Sciatic nerve (tissue), 2 donors: ENCODE measurements around the gene ZNF445. TPM values are rescaled to one million over a fixed set of nuclear protein-coding genes. Genes with fewer than 3 reads are reported as not detected.
"Not testable (repeated sequence)": the region's sequence is repeated elsewhere in the genome, so short reads cannot be mapped to it uniquely, and the experiment has no call there.

Experiments
- ATAC-seq: fragments of 200-7000 bp; cut with Tn5 transposase; one replicate; pipeline ENCODE4 v1.9.1; 2020; ENCODE audit warnings: mild to moderate bottlenecking, moderate library complexity
- DNase-seq: peaks from one replicate; pipeline ENCODE4 v3.0.0-alpha.2; 2020; ENCODE audit warnings: low spot score
- intact Hi-C: fragments of 100-400 bp; cut with DNase I; formaldehyde crosslinking; loops from one replicate; pipeline ENCODE4 v1.14.2; 2022
- total RNA-seq: library from RNA; stranded (reverse); fragmentation: NEBNext Ultra II Directional; extraction: Animal tissue kit (Norgen Biotek cat#: 25700); gene quantifications from one replicate; pipeline ENCODE4 v1.2.1, GENCODE V29; 2021
- donor health status: DM: no; HTN: no; CAD: no.
- donor health status: DM: no; HTN: no; CAD: no.

ZNF445 gene
- total RNA-seq: 27.6 TPM

DNA sequence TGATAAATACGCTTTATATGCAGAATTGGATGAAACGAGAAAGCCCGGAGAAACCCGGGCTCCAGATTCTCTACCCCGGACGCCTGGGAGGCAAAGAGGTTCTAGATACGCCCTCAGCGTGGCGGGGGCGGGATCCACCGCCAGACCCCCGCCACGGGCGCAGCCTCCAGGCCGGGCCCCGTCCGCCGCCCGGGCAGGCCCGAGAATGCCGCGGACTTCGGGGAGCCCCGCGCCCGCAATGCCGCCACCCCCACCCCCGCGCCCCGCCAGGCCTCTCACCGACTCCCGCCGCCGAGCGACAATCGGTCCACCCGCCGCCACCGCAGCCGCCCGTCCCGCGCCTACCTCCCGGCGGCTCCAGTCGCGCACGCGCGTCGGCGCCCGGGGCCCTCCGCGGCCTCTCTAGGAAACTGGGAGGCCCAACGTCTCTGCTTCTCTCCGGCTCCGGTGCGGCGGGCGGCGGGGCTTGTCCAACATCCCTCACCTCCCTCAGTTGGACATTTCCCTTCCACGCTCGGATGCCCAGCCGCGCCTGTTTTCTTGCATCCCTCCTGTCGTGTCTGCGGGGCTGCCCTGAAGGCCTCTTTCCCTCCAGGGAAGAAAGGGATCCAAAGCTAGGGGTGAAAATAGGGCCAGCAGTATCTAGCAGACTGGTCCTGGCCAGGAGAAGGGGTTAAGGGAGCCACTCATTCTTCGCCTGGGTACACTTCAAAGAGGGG is at the start of gene ZNF445:
Gene ZNF445, minus strand, starts transcription at position 359 of the 719 bp plus-strand sequence. CDS start 22,121 bp downstream, outside the sequence.
- ATAC-seq (peak; percentile 97), DNase-seq (peak; percentile 85)
- intact Hi-C loops: no loop called here

- intact Hi-C loops: no loop called here
- ATAC-seq (no peak), DNase-seq (no peak)
Measured at GRCh38 chr3:44525060-44525459, 47.6 kb upstream of the ZNF445 start.

DNA sequence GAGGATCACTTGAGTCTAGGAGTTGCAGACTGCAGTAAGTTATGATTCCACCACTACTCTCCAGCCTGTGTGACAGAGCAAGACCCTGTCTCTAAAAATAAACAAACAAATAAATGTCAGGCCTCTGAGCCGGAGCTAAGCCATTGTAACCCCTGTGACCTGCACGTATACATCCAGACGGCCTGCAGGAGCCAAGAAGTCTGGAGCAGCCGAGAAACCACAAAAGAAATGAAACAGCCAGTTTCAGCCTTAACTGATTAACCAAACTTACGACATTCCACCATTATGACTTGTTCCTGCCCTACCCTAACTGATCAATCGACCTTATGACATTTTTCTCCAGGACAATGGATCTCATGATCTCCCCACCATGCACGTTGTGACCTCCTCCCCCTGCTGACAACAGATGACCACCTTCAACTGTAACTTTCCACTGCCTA is 45.0 kb upstream of the ZNF445 start:
- no peak for DNase-seq
- intact Hi-C loops: no loop called here
- no peak for ATAC-seq

- no peak for ATAC-seq
- intact Hi-C loops: no loop called here
Measured at GRCh38 chr3:44521721-44522120, 44.3 kb upstream of the ZNF445 start.

GRCh38 chr3:44518782-44519156 is 41.3 kb upstream of the ZNF445 start:
- intact Hi-C loops: no loop called here
- DNase-seq (no peak), ATAC-seq (no peak)

More at GRCh38 chr3:44521721-44522120, 44.3 kb upstream of the ZNF445 start:
- DNase-seq: no peak

GRCh38 chr3:44516230-44516629 is 38.8 kb upstream of the ZNF445 start:
- intact Hi-C loops: no loop called here
- DNase-seq (no peak), ATAC-seq (no peak)

GRCh38 chr3:44513513-44513912 is 36.0 kb upstream of the ZNF445 start:
- intact Hi-C loops: no loop called here
- no peak for DNase-seq
- ATAC-seq: no peak

GRCh38 chr3:44511238-44511566 is 33.7 kb upstream of the ZNF445 start:
- no peak for DNase-seq
- peak; percentile 21 for ATAC-seq
- intact Hi-C loops: no loop called here

- DNase-seq (no peak), ATAC-seq (no peak)
- intact Hi-C loops: no loop called here
Measured at GRCh38 chr3:44510000-44510368, 32.5 kb upstream of the ZNF445 start.

DNA sequence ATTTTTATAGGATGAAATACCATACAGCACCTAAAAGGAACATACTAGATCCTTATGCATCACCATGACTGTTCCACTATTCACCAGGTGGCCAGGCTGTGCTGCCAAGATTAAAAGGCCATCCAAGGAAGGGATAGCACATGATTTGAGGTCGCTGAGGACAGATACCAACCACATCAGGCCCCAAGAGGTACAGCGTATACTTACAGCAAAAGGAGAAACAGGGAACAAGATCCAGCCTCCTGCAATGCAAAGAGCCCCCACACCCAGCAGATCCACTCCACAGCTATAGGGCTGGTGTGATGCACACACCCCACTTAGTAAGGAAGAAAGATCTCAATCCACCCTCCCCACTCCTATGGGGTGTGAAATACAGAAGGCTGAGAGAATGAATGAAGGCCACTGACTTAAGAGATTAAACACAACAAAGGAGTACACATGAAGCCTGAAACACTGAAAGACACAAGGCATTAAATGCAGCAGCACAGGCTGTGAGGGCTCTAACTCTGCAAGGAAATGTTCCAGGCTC is 32.0 kb upstream of the ZNF445 start:
- ATAC-seq (no peak), DNase-seq (no peak)
- intact Hi-C loops: no loop called here

DNA sequence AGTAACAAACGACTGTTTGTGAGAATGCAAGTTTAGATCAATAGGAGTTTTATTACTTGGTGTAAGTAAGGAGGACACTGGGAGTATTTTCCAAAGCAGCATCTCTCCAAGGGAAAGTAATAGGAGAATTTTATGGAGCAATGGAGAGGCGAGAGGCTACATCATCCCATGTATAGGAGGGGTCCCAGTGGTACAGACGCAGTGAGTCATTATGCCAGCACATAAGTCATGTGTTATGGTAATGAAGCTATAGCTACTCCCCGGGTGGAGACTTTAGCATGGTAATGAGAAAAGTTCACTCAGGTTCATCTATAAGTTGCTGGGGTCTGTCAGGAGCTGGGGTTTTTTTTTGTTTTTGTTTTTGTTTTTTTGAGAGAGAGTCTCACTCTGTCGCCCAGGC is 29.5 kb upstream of the ZNF445 start:
- DNase-seq (no peak), ATAC-seq (no peak)
- intact Hi-C loops: no loop called here

DNA sequence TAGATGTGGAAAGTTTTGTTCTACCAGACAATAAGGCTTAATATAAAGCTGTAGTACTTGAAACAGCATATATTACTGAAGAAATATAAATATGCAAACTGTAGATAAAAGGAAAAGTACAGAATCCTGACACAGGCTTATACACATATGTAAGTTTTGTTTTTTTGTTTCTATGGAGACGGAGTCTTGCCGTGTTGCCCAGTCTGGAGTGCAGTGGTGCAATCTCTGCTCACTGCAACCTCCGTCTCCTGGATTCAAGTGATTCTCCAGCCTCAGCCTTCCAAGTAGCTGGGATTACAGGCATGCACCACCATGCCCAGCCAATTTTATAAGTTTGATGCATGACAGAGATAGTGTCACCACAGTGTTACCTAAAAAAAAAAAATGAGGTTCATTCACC is 29.1 kb upstream of the ZNF445 start:
- ATAC-seq (no peak), DNase-seq (no peak)
- intact Hi-C loops: no loop called here

GRCh38 chr3:44504566-44504965 is 27.1 kb upstream of the ZNF445 start:
- intact Hi-C loops: no loop called here
- no peak for DNase-seq
- no peak for ATAC-seq

GRCh38 chr3:44503178-44503577 is 25.7 kb upstream of the ZNF445 start:
- intact Hi-C loops, DNase-seq, ATAC-seq: not testable (repeated sequence)

GRCh38 chr3:44501971-44502370 is 24.5 kb upstream of the ZNF445 start:
- no peak for DNase-seq

DNA sequence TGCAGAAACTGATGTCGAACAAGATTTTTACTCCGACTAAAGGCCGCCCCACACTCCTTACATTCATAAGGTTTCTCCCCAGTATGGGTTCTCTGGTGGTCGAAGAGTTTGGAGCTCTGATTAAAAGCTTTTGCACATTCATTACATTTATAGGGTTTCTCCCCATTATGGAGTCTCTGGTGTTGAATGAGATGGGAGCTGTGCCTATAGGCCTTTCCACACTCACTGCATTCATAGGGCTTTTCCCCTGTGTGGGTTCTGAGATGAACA is 22.4 kb upstream of the ZNF445 start:
- intact Hi-C loops, DNase-seq, ATAC-seq: not testable (repeated sequence)

More at GRCh38 chr3:44501971-44502370, 24.5 kb upstream of the ZNF445 start:
- ATAC-seq: no peak
- intact Hi-C loops: no loop called here

GRCh38 chr3:44499149-44499898 is 21.9 kb upstream of the ZNF445 start:
- no peak for ATAC-seq
- no peak for DNase-seq
- intact Hi-C loops: no loop called here

DNA sequence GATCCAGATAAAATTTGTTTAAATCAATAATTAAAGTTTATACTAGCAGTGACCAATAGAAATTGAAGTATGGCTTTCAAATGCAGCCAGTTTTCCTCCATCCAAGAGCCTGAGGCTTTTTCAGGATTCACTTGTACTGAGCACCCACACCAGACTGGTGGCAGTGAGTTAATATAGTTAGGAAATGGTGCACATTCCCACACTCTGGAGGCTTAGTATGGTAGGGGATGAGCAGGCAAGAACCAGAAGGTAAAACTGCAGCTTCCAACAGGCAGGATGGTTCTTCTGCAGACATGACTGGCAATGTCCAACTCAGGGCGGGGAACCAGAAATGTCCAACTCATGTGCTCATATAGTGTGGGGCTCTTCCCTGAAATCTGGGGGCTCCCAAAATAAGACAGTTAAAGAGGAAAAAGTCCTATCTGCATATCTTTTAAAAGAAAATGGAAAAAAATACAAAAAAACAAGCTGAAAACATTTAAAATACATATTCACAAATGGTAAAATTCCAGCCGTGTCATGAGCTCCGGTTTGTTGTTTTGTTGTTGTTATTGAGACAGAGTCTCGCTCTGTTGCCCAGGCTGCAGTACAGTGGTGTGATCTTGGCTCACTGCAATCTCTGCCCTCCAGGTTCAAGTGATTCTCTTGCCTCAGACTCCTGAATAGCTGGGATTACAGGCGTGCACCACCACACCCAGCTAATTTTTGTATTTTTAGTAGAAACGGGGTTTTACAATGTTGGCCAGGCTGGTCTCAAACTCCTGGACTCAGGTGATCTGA is 18.4 kb upstream of the ZNF445 start:
- intact Hi-C loops: no loop called here
- DNase-seq (no peak), ATAC-seq (no peak)

- no peak for DNase-seq
- ATAC-seq: no peak
- intact Hi-C loops: no loop called here
Measured at GRCh38 chr3:44492496-44492895, 15.0 kb upstream of the ZNF445 start.

DNA sequence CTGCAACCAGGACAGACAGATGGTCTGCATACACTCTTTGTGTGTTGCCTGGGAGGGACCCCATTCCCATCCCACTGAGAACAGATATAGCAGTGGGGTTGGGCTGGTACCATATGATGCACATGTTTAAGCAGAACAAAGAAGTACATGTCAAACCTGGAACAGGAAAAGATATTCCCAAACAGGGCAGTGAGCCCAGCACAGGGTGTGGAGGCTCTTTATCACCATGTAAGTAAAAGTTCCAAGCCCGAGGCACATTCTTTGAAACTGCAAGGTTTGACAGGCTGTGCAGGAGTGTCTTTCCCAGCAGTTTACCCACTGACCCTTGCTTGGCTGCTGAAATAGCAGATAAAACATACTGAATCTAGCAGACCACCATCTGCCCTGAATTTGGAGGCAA is 5.3 kb upstream of the ZNF445 start:
- intact Hi-C loops: no loop called here
- DNase-seq (no peak), ATAC-seq (no peak)
